KMS-11 (cell line): ENCODE results near the gene TGOLN2.
"Not testable (repeated sequence)": the region's sequence is repeated elsewhere in the genome, so short reads cannot be mapped to it uniquely, and the experiment has no call there.

Experiments
- H2AFZ ChIP-seq: fragments of 200-600 bp; sonication (generic); 2 replicates; pipeline ENCODE4 v1.6.1; 2016; ENCODE audit warnings: antibody characterized with exemption, mixed run types, low read depth
- H3K27ac ChIP-seq: fragments of 200-600 bp; sonication (generic); 2 replicates; pipeline ENCODE4 v1.6.1; 2016; ENCODE audit warnings: mild to moderate bottlenecking, mixed run types
- H3K27me3 ChIP-seq: fragments of 200-600 bp; sonication (generic); 2 replicates; pipeline ENCODE4 v1.6.1; 2017; ENCODE audit warnings: mild to moderate bottlenecking, low read depth, mixed run types, moderate library complexity; ENCODE audit not compliant: insufficient read depth
- H3K36me3 ChIP-seq: fragments of 200-600 bp; sonication (generic); 2 replicates; pipeline ENCODE4 v1.6.1; 2017; ENCODE audit warnings: mild to moderate bottlenecking, mixed run types; ENCODE audit not compliant: insufficient read depth
- H3K4me1 ChIP-seq: fragments of 200-600 bp; sonication (generic); 2 replicates; pipeline ENCODE4 v1.6.1; 2016; ENCODE audit warnings: mild to moderate bottlenecking, low read depth, mixed run types; ENCODE audit not compliant: poor library complexity, severe bottlenecking
- H3K4me2 ChIP-seq: fragments of 200-600 bp; sonication (generic); 2 replicates; pipeline ENCODE4 v1.7.0; 2016; ENCODE audit warnings: mild to moderate bottlenecking, mixed run types
- H3K4me3 ChIP-seq: fragments of 200-600 bp; sonication (generic); IDR thresholded peaks from 2 replicates; pipeline ENCODE4 v1.6.1; 2017; ENCODE audit warnings: low read depth, low read length, mixed read lengths; ENCODE audit not compliant: insufficient read depth
- H3K79me2 ChIP-seq: fragments of 200-600 bp; sonication (generic); 2 replicates; pipeline ENCODE4 v1.6.1; 2016; ENCODE audit warnings: low read depth, mixed run types; ENCODE audit not compliant: insufficient read depth
- H3K9ac ChIP-seq: fragments of 200-600 bp; sonication (generic); 2 replicates; pipeline ENCODE4 v1.6.1; 2016; ENCODE audit warnings: mild to moderate bottlenecking, mixed run types
- H4K20me1 ChIP-seq: fragments of 200-600 bp; sonication (generic); 2 replicates; pipeline ENCODE4 v1.6.1; 2016; ENCODE audit warnings: mild to moderate bottlenecking, mixed run types; ENCODE audit not compliant: insufficient read depth
- TF ChIP-seq, protein P1 (sequence below): fragments of 200-600 bp; sonication (generic); conservative IDR thresholded peaks from 2 replicates; pipeline ENCODE4 v1.6.1; 2017; ENCODE audit warnings: low read depth, mild to moderate bottlenecking, antibody characterized with exemption, low read length, moderate library complexity, mixed read lengths

The TGOLN2 gene

DNA sequence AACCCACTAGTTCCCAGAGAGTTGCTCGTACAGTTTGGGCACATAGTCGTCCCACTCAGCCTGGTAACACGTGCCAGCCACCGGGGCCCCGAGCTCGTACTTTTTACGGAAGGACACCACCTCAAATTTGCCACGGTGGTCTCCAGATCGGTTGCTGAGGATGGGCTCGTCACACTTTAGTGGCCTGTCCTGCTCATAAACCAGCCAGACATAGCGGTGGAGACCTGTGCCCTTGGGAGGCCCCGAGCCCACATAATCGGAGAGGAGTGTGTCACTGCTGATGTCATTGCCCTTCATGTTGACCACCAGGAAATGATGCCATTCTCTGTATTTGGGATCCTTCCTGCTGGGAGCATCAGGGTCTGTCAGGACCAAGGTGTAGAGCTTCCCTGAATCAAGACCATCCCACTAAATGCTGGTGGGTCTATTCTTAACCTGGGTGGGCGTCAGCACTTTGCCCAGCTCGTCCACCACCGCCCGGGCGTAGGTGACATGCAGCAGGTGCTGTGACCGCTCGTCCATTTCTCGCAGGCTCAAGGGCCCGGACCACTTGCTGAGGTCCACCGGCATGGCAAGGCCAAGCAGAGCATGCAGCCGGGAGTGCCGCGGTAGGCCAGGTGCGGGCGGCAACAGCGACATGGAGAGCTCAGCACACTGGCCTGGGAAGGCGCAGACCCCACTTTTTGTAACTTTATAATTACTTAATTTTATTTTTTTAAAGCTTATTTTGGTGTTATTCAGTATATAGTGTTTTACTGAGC lies 13.7 kb upstream of the TGOLN2 start:
- Histone ChIP-seq H2AFZ (no peak overlapping the region), H3K4me2 (no peak overlapping the region)

GRCh38 chr2:85340034-85340892 lies 12.5 kb upstream of the TGOLN2 start:
- no peaks in the 10 kb centered on the region for H3K36me3 ChIP-seq
- H3K27me3 ChIP-seq: no peaks in the 10 kb centered on the region
- no peak overlapping the region for H3K27ac ChIP-seq
- H3K4me1 ChIP-seq: no peaks in the 10 kb centered on the region
- no peak overlapping the region for H2AFZ ChIP-seq
- H3K79me2 ChIP-seq: no peaks in the 10 kb centered on the region
- H3K9ac ChIP-seq: no peak overlapping the region
- H4K20me1 ChIP-seq: no peaks in the 10 kb centered on the region
- H3K4me3 ChIP-seq: no peak overlapping the region
- no peak overlapping the region for H3K4me2 ChIP-seq
- TF ChIP-seq, protein P1, sequence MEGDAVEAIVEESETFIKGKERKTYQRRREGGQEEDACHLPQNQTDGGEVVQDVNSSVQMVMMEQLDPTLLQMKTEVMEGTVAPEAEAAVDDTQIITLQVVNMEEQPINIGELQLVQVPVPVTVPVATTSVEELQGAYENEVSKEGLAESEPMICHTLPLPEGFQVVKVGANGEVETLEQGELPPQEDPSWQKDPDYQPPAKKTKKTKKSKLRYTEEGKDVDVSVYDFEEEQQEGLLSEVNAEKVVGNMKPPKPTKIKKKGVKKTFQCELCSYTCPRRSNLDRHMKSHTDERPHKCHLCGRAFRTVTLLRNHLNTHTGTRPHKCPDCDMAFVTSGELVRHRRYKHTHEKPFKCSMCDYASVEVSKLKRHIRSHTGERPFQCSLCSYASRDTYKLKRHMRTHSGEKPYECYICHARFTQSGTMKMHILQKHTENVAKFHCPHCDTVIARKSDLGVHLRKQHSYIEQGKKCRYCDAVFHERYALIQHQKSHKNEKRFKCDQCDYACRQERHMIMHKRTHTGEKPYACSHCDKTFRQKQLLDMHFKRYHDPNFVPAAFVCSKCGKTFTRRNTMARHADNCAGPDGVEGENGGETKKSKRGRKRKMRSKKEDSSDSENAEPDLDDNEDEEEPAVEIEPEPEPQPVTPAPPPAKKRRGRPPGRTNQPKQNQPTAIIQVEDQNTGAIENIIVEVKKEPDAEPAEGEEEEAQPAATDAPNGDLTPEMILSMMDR: no peak

More for the DNA sequence above, 13.7 kb upstream of the TGOLN2 start:
- Histone ChIP-seq H3K27me3 (no peaks in the 10 kb centered on the region), H3K36me3 (no peaks in the 10 kb centered on the region), H3K79me2 (no peaks in the 10 kb centered on the region), H3K27ac (no peak overlapping the region), H4K20me1 (no peaks in the 10 kb centered on the region), H3K4me3 (no peak overlapping the region), H3K9ac (no peak overlapping the region), H3K4me1 (no peaks in the 10 kb centered on the region)
- TF ChIP-seq, protein P1: no peak

GRCh38 chr2:85334928-85335327 lies 7.1 kb upstream of the TGOLN2 start:
- no peak overlapping the region for H2AFZ ChIP-seq
- H4K20me1 ChIP-seq: no peaks in the 10 kb centered on the region
- TF ChIP-seq, protein P1: no peak
- H3K4me1 ChIP-seq: peaks cover 12% of the 10 kb centered on the region
- no peak overlapping the region for H3K27ac ChIP-seq
- H3K79me2 ChIP-seq: no peaks in the 10 kb centered on the region
- no peak overlapping the region for H3K4me2 ChIP-seq
- H3K27me3 ChIP-seq: no peaks in the 10 kb centered on the region
- no peak overlapping the region for H3K4me3 ChIP-seq
- no peaks in the 10 kb centered on the region for H3K36me3 ChIP-seq
- no peak overlapping the region for H3K9ac ChIP-seq

GRCh38 chr2:85333877-85334276 lies 6.1 kb upstream of the TGOLN2 start:
- H3K27ac ChIP-seq, H2AFZ ChIP-seq, H3K4me3 ChIP-seq, H3K4me2 ChIP-seq, H3K9ac ChIP-seq, H3K36me3 ChIP-seq, H4K20me1 ChIP-seq, H3K79me2 ChIP-seq, H3K27me3 ChIP-seq: not testable (repeated sequence)
- H3K4me1 ChIP-seq: peaks cover 20% of the 10 kb centered on the region
